Stimulated activated CD4-positive, alpha-beta T cell treated with anti-CD3 and anti-CD28 coated beads, Interleukin-4, amount 100 ng/mL, for 4 hours (primary cell): ENCODE results near the gene NDUFB7.
"Not testable (repeated sequence)": the region's sequence is repeated elsewhere in the genome, so short reads cannot be mapped to it uniquely, and the experiment has no call there.

Source experiments
- DNase-seq, 2 experiments: peaks; one replicate each; pipeline ENCODE4 v3.0.0-alpha.2; 2020

The NDUFB7 gene

DNA sequence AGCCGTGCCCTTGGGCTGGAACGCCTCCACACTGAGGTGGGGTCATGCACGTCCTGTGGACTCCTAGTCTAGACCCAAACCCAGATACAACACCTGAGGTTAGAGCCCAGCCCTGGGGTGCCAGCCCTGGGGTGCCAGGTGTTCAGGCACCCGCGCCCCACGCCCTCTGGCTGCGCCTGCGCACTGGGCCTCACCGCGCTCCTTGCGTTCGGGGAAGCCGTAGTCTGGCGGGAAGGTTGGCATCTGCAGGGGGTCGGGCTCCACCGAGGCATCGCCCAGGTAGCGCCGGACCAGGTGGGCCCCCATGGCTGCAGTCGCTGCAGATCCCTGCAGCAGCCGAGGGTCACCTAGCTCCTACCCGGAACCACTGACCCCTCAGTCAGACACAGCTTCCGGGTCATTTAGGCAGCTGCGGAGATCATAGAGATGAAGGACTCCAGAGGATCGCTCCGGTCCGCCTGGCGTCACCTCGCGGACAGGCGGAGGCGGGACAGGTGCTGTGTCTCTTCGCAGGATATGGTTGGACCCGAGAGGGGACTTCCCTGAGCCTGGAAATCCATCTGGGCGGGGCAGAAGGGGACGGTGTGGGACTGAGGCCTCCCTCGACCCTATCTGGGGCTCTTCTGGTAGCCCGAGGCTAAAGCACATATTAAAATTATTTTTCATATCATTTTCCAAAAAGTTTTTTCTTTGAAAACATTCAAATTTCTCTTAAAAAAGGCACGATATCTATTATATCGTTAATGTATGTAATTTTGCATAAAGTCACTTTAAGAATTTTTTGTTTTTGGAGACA lies at the start of gene NDUFB7:
TSS of gene NDUFB7 (minus strand) at position 372 of the 796 bp plus-strand sequence. CDS start at position 306, 66 bp downstream.
- peak; percentile 80 to 91 for DNase-seq

- no peak for DNase-seq
Measured at GRCh38 chr19:14619404-14619803, 47.5 kb upstream of the NDUFB7 start.

DNA sequence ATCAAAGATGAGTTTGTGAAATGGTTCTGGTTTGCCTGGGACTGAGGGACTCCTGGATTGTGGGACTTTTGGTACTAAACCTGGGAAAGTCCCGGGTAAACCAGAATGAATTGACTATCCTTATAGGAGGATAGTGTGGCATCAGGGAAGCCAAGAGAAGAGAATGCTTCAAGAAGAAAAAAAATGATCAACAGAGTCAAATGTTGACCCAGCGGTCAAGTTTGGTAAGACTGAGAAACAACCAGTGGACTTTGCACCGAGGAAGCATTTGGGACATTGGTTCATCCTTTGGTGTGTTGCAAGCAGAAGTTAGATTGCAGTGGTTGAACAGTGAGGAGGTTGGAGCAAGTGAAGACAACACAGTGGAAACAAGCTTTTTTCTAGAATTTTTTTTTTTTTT lies 44.5 kb upstream of the NDUFB7 start:
- DNase-seq: no peak

DNA sequence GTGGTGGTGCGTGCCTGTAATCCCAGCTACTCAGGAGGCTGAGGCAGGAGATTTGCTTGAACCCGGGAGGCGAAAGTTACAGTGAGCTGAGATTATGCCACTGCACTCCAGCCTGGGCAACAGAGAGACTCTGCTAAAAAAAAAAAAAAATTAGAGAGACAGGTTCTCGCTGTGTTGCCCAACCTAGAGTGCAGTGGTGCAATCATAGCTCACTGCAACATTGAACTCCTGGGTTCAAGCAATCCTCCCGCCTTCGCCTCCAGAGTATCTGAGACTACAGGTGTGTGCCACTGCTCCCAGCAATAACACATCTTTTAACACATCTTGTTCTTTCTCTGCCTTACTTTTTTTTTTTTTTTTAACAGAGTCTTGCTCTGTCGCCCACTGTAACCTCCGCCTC lies 43.8 kb upstream of the NDUFB7 start:
- no peak for DNase-seq

GRCh38 chr19:14614099-14614412 lies 42.2 kb upstream of the NDUFB7 start:
- DNase-seq: no peak

DNA sequence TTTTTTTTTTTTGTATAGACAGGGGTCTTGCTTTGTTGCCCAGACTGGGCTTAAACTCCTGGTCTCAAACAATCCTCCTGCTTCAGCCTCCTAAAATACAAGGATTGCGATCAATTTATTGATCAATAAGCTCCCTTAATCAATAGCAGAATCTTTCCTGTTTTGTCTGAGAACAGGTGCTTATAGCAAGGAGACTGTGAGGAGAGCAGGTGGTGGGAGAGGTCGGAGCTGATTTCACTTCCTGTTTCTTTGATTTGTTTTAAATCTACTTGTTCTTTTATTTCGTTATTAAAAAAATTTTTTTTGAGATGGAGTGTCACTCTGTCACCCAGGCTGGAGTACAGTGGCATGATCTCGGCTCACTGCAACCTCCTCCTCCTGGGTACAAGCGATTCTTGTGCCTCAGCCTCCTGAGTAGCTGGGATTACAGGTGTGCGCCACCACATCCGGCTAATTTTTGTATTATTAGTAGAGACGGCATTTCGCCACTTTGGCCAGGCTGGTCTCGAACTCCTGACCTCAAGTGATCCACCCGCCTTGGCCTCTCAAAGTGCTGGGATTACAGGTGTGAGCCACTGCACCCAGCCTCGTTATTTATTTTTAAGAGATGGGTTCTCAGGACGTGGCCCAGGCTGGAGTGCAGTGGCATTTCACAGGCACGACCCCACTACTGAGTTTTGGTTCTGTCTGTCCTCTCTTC lies 41.7 kb upstream of the NDUFB7 start:
- DNase-seq: not testable (repeated sequence)

DNA sequence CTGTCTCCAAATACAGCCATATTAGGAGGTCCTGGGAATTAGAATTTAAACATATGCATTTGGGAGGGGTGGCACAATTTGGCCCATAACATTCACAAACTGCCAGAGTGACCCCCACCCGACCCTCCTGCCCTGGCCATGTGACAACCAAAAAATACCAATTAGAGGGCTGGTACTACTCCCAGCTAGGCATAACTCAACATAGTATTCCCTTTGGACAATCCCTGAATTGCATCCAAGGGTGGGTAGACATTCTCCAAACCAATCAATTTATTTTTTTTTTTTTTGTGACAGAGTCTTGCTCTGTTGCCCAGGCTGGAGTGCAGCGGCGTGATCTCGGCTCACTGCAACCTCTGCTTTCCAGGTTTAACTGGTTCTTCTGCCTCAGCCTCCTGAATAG lies 40.8 kb upstream of the NDUFB7 start:
- DNase-seq: no peak

- DNase-seq: not testable (repeated sequence)
Measured at GRCh38 chr19:14612242-14612641, 40.4 kb upstream of the NDUFB7 start.

DNA sequence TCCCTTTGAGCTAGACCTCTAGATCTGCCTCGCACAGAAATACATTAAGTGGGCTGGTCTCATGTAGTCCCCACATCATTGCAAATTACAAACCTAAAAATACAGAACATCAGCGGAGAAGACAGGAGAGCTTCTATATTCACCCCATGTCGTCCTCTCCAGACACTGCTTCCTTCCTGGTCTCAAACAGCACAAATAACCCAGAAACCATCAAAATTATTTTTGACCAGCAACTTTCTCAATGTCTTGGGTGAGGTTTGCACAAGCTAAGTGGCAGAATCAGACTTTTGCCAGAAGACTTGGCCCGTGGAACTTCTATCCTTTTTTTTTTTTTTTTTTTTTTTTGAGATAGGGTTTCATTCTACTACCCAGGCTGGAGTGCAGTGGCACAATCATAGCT lies 39.2 kb upstream of the NDUFB7 start:
- DNase-seq: no peak

- DNase-seq: no peak
Measured at GRCh38 chr19:14606627-14607026, 34.8 kb upstream of the NDUFB7 start.

GRCh38 chr19:14603990-14604387 lies 32.1 kb upstream of the NDUFB7 start:
- DNase-seq: no peak

DNA sequence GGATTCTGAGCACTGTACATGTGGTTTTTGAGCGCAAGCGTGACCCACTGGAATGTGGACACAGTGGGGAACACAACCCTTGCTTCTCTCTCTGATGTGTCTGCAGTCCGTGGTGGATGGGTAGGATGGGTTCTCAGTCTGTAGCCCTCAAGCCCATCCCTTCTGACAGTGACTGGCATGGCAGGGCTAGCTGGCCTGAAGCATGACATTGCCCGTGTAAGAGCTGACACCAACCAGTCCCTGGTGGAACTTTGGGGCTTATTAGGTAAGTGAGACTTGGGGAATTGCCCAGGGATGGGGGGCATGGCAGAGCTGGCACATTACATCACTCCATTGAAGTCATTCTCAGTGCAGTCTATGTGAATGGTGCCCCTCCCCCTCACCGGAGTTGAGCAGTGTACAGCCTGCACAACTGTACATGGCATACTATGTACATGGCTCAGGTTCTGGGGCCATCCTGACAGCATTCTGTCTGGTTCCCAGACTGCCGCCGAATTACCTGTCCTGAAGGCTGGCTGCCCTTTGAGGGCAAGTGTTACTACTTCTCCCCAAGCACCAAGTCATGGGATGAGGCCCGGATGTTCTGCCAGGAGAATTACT lies 27.8 kb upstream of the NDUFB7 start:
- DNase-seq: no peak

GRCh38 chr19:14595558-14595957 lies 23.7 kb upstream of the NDUFB7 start:
- no peak for DNase-seq

DNA sequence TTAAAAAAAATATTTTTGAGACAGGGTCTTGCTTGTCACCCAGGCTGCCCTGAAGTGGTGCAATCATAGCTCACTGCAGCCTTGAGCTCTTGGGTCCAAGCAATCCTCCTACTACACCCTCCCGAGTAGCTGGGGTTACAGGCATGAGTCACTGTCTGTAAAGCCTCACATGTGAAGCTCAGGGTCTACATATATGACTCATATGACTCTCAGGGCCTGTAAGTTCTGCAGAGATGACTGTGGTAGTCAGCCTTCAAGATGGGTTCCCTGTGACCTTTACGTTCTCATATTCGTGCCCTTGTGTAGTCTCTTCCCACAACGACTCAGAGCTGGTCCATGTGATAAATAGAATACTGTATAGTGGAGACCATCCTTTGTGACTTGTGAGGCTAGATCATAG lies 17.6 kb upstream of the NDUFB7 start:
- DNase-seq: peak in 1 of 2 experiments; percentile 27

GRCh38 chr19:14585187-14585586 lies 13.3 kb upstream of the NDUFB7 start:
- DNase-seq: peak in 1 of 2 experiments; percentile 48

- DNase-seq: not testable (repeated sequence)
Measured at GRCh38 chr19:14584372-14584771, 12.5 kb upstream of the NDUFB7 start.

DNA sequence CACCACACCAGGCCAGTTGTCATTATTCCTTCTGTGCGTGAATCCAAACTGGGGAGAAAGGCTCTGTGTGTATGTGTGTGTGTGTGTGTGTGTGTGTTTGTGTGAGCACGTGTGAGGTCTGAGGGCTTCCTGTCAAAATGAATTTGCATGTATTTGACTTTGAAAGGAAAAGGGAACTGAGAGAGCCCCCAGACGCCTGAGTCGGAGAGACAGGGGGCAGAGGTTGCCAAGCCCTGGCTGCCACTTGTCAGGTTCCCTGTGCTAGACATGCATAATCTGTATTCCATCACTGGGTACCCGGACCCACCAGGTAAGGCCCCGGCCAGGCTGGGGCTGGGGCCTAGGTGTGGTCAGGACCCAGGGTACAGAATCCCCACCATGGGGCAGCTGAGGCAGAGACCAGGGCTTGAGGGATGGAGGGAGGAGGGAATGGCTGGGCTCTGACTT lies 11.1 kb upstream of the NDUFB7 start, which contains the start of gene CLEC17A:
TSS of gene CLEC17A (plus strand) at position 191 of the 447 bp plus-strand sequence. CDS start at position 268, 77 bp downstream.
- no peak for DNase-seq

DNA sequence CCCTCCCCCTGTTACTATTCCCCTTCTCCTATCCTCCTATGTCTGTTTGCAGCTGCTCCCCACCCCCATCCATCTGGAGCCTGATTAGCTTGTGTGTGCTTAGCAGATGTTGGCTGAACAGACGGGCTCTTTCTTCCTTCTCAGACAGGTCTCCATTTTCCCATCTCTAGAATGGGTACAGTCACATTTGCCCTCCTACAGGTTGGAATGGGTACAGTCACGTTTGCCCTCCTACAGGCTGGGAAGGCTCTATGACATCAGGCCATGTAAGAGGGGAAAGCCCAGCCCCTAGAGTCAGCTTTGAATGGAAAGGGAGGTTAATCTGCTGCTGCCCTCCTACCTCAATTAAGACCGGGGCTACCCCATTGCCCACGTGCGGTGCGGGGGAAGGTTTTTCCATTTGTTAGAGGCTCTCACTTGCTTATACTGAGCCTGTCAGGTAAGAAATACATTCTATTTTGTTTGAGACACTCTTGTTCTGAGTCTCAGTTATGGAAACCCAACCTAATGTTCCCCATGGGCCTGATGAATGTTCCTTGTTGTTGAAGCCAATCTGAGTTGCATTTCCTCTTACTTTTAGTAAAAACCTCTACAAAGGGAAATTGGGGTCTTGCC lies 8.9 kb upstream of the NDUFB7 start:
- peak; percentile 54 to 58 for DNase-seq

DNA sequence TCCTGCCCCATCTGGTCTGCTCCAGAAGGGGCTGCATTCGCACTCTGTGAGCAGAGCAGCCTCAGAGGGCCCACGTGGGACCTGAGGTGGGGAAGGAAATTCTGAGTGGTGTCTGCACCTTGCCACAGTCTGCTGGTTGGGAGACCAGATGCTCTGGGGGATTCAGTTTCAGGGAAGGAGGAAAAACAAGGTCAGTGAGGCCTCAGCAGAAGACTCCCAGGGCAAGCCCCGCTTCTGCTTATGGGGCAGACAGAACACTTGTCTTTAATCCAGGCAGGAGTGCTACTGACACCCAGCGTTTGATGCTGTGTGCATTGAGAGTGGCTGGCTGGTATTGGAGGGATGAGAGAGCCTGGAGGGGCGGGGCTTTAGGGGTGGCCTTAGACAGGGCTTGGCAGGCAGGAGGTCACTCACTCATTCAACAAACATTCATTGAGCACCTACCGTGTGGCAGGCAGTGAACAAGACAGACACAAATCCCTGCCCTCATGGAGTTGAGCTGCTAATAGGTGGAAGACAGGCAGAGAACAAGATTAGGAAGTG lies 6.1 kb upstream of the NDUFB7 start:
- no peak for DNase-seq

GRCh38 chr19:14577264-14577663 lies 5.4 kb upstream of the NDUFB7 start:
- DNase-seq: no peak

DNA sequence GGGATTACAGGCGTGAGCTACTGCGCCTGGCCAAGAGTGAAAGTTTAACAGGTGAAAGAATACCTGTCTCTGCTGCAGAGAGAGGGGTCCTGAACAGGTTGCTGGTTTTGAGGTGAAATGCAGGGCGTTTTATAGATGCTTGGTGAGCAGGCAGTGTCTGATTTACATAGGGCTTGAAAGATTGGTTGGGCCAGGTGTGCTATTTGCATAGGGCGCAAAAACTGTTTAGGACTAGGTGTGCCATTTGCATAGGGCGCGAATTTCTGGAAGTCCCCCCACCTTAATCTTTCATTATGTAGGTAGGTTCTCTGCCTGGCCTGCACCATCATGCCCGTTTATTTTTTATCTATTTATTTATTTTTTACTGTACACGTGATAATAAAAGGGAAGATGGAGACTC lies 4.5 kb upstream of the NDUFB7 start:
- DNase-seq: no peak

DNA sequence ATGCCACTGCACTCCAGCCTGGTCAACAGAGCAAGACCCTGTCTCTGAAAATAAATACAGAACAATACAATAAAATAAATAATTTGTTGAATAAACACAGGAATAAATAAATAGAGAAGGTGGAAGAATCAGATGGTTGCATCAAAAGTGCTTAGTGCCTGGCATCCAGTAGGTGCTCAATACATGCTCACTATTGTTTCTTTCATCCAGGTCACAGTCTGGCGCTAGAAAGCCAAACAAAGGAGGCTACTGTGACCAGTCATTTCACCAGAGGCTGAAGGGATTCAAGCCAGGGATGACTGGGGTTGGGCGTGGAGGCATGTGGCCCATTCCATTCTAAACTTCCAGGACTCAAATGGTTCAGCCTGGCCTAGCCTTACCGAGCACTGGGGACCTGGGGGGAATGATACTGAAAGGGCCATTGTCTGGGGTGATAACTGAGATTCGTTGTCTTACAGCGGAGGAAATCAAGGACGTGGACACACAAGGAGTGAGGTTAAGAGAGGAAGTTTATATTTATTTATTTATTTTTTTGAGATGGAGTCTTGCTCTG lies 3.6 kb upstream of the NDUFB7 start:
- DNase-seq: no peak
